ENCODE data around the gene CLEC6A.

DNA sequence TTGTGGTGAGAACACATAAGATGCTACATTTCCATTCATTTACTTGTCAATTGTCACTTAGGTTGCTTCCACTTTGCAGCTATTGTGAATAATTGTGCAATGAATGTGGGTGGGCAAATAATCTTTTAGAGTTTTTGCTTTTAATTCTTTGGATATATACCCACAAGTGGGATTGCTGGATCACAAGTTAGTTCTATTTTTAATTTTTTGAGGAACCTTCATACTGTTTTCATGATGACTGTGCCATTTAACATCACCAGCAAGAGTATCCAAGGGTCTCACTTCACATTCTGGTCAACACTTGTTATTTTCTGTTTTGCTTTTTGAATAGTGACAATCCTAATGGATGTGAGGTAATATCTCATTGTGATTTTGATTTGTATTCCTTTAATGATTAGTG, 10.5 kb downstream of the CLEC6A start:
- TF ChIP-seq POLR2A (IDR thresholded peaks at IDR 0.05) (no peak), POLR2AphosphoS5 (IDR thresholded peaks at IDR 0.05) (no peak)
